DOHH2 (cell line): ENCODE measurements around the gene NKX3-2.

Experiments
- EZH2phosphoT487 ChIP-seq: fragments of 200-600 bp; sonication (generic); IDR thresholded peaks from 2 replicates; pipeline ENCODE4 v1.6.1; 2017; ENCODE audit warnings: borderline replicate concordance, mild to moderate bottlenecking, antibody characterized with exemption, low read length, moderate library complexity, mixed read lengths
- TF ChIP-seq, protein P1 (sequence below): fragments of 200-600 bp; sonication (generic); IDR thresholded peaks from one replicate; pipeline ENCODE4 v1.5.1; 2014; ENCODE audit warnings: antibody characterized with exemption, mild to moderate bottlenecking, low read depth, low read length; ENCODE audit not compliant: poor library complexity, severe bottlenecking

DNA sequence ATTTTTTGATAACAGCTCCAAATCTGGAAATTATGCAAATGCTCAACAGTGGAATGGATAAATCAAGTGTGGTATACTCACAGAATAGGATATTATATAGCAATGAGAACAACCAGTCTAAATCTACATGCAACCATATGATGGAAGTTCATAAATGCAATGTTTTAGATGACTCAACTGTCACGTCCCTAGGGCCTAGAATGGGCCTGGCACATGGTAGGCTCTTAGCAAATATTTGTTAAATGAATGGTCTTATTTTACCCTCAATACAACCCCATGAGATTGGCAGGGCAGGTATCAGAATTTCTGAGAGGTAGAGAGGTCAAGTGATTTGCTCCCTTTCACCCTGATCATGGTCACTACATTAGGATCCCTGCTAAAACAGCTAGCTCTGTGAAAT, 14.6 kb upstream of the NKX3-2 start:
- TF ChIP-seq, protein P1, sequence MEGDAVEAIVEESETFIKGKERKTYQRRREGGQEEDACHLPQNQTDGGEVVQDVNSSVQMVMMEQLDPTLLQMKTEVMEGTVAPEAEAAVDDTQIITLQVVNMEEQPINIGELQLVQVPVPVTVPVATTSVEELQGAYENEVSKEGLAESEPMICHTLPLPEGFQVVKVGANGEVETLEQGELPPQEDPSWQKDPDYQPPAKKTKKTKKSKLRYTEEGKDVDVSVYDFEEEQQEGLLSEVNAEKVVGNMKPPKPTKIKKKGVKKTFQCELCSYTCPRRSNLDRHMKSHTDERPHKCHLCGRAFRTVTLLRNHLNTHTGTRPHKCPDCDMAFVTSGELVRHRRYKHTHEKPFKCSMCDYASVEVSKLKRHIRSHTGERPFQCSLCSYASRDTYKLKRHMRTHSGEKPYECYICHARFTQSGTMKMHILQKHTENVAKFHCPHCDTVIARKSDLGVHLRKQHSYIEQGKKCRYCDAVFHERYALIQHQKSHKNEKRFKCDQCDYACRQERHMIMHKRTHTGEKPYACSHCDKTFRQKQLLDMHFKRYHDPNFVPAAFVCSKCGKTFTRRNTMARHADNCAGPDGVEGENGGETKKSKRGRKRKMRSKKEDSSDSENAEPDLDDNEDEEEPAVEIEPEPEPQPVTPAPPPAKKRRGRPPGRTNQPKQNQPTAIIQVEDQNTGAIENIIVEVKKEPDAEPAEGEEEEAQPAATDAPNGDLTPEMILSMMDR, result no peak
- TF ChIP-seq EZH2phosphoT487, result no peak
